Inflammatory macrophage treated with lipopolysaccharide for 1 hour (primary cell): ENCODE measurements around the gene CDC42SE2.
"Not testable (repeated sequence)": the region's sequence is repeated elsewhere in the genome, so short reads cannot be mapped to it uniquely, and the experiment has no call there.

Source experiments
- DNase-seq, 2 donors: peaks; one replicate each; pipeline ENCODE4 v3.0.0-alpha.2; 2020 to 2022

The CDC42SE2 gene

GRCh38 chr5:131324303-131324702, 60.5 kb downstream of the CDC42SE2 start:
- no peak for DNase-seq

GRCh38 chr5:131328536-131329285, 64.9 kb downstream of the CDC42SE2 start:
- no peak for DNase-seq

- peak; percentile 42 to 50 for DNase-seq
Observed at GRCh38 chr5:131329286-131329560, 65.4 kb downstream of the CDC42SE2 start.

- DNase-seq: no peak
Observed at GRCh38 chr5:131330031-131330430, 66.2 kb downstream of the CDC42SE2 start.

GRCh38 chr5:131335756-131336155, 71.9 kb downstream of the CDC42SE2 start:
- not testable (repeated sequence) for DNase-seq

GRCh38 chr5:131336801-131337200, 72.9 kb downstream of the CDC42SE2 start:
- DNase-seq: not testable (repeated sequence)

GRCh38 chr5:131337240-131338050, 73.6 kb downstream of the CDC42SE2 start:
- not testable (repeated sequence) for DNase-seq

- no peak for DNase-seq
Observed at GRCh38 chr5:131338051-131338453, 74.2 kb downstream of the CDC42SE2 start.

- DNase-seq: not testable (repeated sequence)
Observed at GRCh38 chr5:131344288-131344687, 80.4 kb downstream of the CDC42SE2 start.

- not testable (repeated sequence) for DNase-seq
Observed at GRCh38 chr5:131346204-131346603, 82.4 kb downstream of the CDC42SE2 start.

- DNase-seq: no peak
Observed at GRCh38 chr5:131353991-131354390, 90.1 kb downstream of the CDC42SE2 start.

GRCh38 chr5:131355971-131356528, 92.2 kb downstream of the CDC42SE2 start:
- no peak for DNase-seq

GRCh38 chr5:131356619-131357018, 92.8 kb downstream of the CDC42SE2 start:
- DNase-seq: no peak

GRCh38 chr5:131357739-131358561, 94.1 kb downstream of the CDC42SE2 start:
- DNase-seq: peak; percentile 60 to 62

GRCh38 chr5:131361677-131362315, 97.9 kb downstream of the CDC42SE2 start:
- DNase-seq: no peak

- DNase-seq: no peak
Observed at GRCh38 chr5:131363811-131364506, 100.1 kb downstream of the CDC42SE2 start.

GRCh38 chr5:131364507-131365050, 100.7 kb downstream of the CDC42SE2 start:
- no peak for DNase-seq

GRCh38 chr5:131366428-131366827, 102.6 kb downstream of the CDC42SE2 start:
- DNase-seq: no peak

GRCh38 chr5:131367219-131367860, 103.5 kb downstream of the CDC42SE2 start:
- DNase-seq: no peak

- no peak for DNase-seq
Observed at GRCh38 chr5:131368866-131369265, 105.0 kb downstream of the CDC42SE2 start.

- no peak for DNase-seq
Observed at GRCh38 chr5:131369558-131369957, 105.7 kb downstream of the CDC42SE2 start.
